Testis (tissue), 3 donors: ENCODE measurements around the gene CSAG1. TPM values are rescaled to one million over a fixed set of nuclear protein-coding genes. Genes with fewer than 3 reads are reported as not detected.
"Not testable (repeated sequence)": the region's sequence is repeated elsewhere in the genome, so short reads cannot be mapped to it uniquely, and the experiment has no call there.

Experiments used
- DNase-seq: peaks from one replicate; pipeline ENCODE4 v3.0.0-alpha.2; 2019
- H3K27ac ChIP-seq, 2 donors: fragments of 200-600 bp; sonication (generic); one replicate each; pipeline ENCODE4 v1.5.1; 2019
- H3K27me3 ChIP-seq: fragments of 200-600 bp; sonication (generic); one replicate; pipeline ENCODE4 v1.5.1; 2019
- H3K36me3 ChIP-seq: fragments of 200-600 bp; sonication (generic); one replicate; pipeline ENCODE4 v1.5.1; 2017; ENCODE audit warnings: low read depth; ENCODE audit errors: missing control alignments
- H3K4me1 ChIP-seq: fragments of 200-600 bp; sonication (generic); one replicate; pipeline ENCODE4 v1.5.1; 2019
- H3K4me3 ChIP-seq, 2 donors: fragments of 200-600 bp; sonication (generic); one replicate each; pipeline ENCODE4 v1.5.1; 2017 to 2019
- H3K9me3 ChIP-seq: fragments of 200-600 bp; sonication (generic); one replicate; pipeline ENCODE4 v1.5.1; 2017
- WGBS, 2 donors: methylation state at CpG; one replicate each; pipeline ENCODE4 v1.1.5; 2018; 5-methylcytosine and 5-hydroxymethylcytosine counted together
- intact Hi-C: fragments of 100-400 bp; cut with DNase I; formaldehyde crosslinking; loops from one replicate; pipeline ENCODE4 v1.15.1; 2023; ENCODE audit warnings: low total_unique reads
- polyA plus RNA-seq: library from polyadenylated mRNA; stranded (reverse); fragments of 350-450 nt; fragmentation: Illumina TruSeq; extraction: RNeasy Lipid Tissue Mini Kit (QIAGEN cat#74804); gene quantifications from one replicate; pipeline ENCODE4 v1.2.3, GENCODE V29; 2014; ENCODE audit warnings: low read depth, low replicate concordance; ENCODE audit not compliant: insufficient read depth
- total RNA-seq, 2 donors: library from RNA; depleted of rRNA; stranded (reverse); fragments of >200 nt; gene quantifications; one replicate each; pipeline ENCODE4 v1.2.3, GENCODE V29; 2016

CSAG1 gene
- total and polyA plus RNA-seq, 3 donors from 2014 or later = 0.50 to 3.3 TPM; not detected in 1

GRCh38 chrX:152713195-152713594, 20.3 kb downstream of the CSAG1 start:
- H3K4me1 ChIP-seq, H3K27me3 ChIP-seq, DNase-seq, H3K27ac ChIP-seq, H3K9me3 ChIP-seq, intact Hi-C loops, H3K4me3 ChIP-seq, H3K36me3 ChIP-seq: not testable (repeated sequence)
- WGBS, 2 donors = no CpG with 5 or more reads among the region's 5 CpGs

DNA sequence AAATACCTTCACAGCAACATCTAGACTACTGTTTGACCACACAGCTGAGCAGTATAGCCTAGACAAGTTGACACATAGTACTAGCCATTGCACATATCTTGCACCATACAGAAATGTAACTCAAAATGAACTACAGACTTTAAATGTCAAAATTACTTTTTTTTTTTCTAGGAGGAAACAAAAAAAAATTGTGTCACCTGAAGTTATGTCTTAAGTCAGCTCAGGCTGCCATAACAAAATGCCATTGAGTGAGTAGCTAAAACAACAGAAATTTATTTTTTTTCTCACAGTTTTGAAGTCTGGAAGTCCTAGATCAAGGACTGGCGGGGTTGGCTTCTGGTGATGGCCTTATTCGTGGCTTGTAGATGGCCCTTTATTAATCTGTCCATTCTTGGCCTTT, 24.3 kb downstream of the CSAG1 start, which contains the start of gene CSAG2:
Gene CSAG2 (minus strand): TSS at position 101 of the 400 bp plus-strand sequence. CDS start 161 bp downstream, outside the sequence.
- H3K27ac ChIP-seq, DNase-seq, H3K36me3 ChIP-seq, H3K4me1 ChIP-seq, H3K27me3 ChIP-seq, H3K4me3 ChIP-seq, intact Hi-C loops, H3K9me3 ChIP-seq: not testable (repeated sequence)
- no CpG with 5 or more reads among the region's 2 CpGs for whole genome bisulfite sequencing, 2 donors

DNA sequence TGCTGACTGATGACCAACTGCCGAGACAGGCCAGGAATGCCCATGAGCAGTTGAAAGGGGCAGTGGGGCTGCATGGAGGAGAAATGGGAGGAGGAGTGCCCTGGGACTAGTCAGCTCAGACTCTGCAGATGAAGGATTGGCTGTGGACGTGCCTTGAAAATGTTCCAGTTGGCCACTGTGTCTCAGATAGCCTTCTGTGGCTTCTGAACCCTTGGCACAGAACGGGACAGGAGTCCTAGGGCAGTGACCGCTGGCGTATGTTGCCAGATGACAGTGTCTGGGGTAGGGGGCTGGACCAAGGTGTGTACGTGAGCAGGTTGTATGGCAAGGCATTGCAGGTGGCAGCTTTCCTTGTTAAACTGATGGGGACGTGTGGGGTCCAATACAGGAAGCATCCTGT, 27.0 kb downstream of the CSAG1 start:
- H3K4me1 ChIP-seq, H3K4me3 ChIP-seq, H3K27ac ChIP-seq, intact Hi-C loops, H3K36me3 ChIP-seq, H3K9me3 ChIP-seq, H3K27me3 ChIP-seq, DNase-seq: not testable (repeated sequence)
- 94% methylated on average over 5 of the region's 7 CpGs; no CpG with 5 or more reads in 1 of the 2 donors for WGBS, 2 donors

DNA sequence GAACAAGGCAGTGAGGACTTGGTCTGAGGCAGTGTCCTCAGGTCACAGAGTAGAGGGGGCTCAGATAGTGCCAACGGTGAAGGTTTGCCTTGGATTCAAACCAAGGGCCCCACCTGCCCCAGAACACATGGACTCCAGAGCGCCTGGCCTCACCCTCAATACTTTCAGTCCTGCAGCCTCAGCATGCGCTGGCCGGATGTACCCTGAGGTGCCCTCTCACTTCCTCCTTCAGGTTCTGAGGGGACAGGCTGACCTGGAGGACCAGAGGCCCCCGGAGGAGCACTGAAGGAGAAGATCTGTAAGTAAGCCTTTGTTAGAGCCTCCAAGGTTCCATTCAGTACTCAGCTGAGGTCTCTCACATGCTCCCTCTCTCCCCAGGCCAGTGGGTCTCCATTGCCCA, 33.1 kb downstream of the CSAG1 start:
- H3K4me1 ChIP-seq, H3K4me3 ChIP-seq, intact Hi-C loops, DNase-seq, H3K27ac ChIP-seq, H3K27me3 ChIP-seq, H3K9me3 ChIP-seq, H3K36me3 ChIP-seq: not testable (repeated sequence)
- WGBS, 2 donors = 100% methylated on average over 3 of the region's 5 CpGs; no CpG with 5 or more reads in 1 of the 2 donors

GRCh38 chrX:152697952-152698931, 35.3 kb downstream of the CSAG1 start, which contains the start of gene MAGEA3:
TSS of gene MAGEA3 (plus strand) at chrX:152698794. CDS start at chrX:152700833, 2,039 bp downstream.
- 75% methylated on average over 5 of the region's 34 CpGs; no CpG with 5 or more reads in 1 of the 2 donors for WGBS, 2 donors
- H3K27me3 ChIP-seq, H3K36me3 ChIP-seq, DNase-seq, H3K4me3 ChIP-seq, H3K4me1 ChIP-seq, intact Hi-C loops, H3K9me3 ChIP-seq, H3K27ac ChIP-seq: not testable (repeated sequence)

DNA sequence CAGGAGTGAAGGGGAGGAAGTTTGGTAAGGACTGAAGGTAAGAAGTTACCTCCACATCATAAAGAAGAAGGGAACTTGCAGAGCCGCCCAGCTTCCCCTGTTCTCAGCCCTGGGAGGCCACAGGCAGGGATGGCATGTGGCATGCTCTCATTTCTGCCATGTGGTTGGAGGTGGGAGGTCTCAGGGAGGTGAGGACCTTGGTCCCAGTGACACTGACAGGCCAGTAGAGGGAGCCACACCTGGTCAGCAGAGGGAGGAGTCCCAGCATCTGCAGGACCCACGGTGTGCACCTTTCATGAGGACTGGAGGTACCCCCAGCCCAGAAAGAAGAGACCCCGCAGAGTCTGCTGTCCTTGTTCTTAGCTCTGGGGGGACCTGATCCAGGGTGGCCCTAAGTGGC, 52.5 kb downstream of the CSAG1 start:
- H3K9me3 ChIP-seq, H3K27me3 ChIP-seq, H3K36me3 ChIP-seq, intact Hi-C loops, H3K4me1 ChIP-seq, H3K4me3 ChIP-seq, H3K27ac ChIP-seq, DNase-seq: not testable (repeated sequence)
- no CpG with 5 or more reads among the region's 3 CpGs for WGBS, 2 donors

Other genes with a start within 250 kb of the CSAG1 start
- gene GABRQ, start 95.8 kb downstream of the CSAG1 start, total RNA-seq = 1 to 10 TPM; 3.5 to 9.6 TPM
- 2.4 TPM for gene GABRQ, start 95.8 kb downstream of the CSAG1 start, polyA plus RNA-seq
- gene MAGEA3, start 34.9 kb downstream of the CSAG1 start, total RNA-seq = 10 to 100 TPM; 16.0 to 16.3 TPM
- 16.1 TPM for gene MAGEA3, start 34.9 kb downstream of the CSAG1 start, polyA plus RNA-seq
- under 1 TPM in 1 of 2 donors, not detected in 1; 0.50 TPM for gene CSAG2, start 24.4 kb downstream of the CSAG1 start, total RNA-seq
- gene CSAG2, start 24.4 kb downstream of the CSAG1 start, polyA plus RNA-seq = not detected
- gene MAGEA2B, start 19.1 kb downstream of the CSAG1 start, total RNA-seq = 1 to 10 TPM; 2.1 to 8.6 TPM
- 4.9 TPM for gene MAGEA2B, start 19.1 kb downstream of the CSAG1 start, polyA plus RNA-seq
- 10 to 100 TPM in 1 of 2 donors, 1 to 10 TPM in 1; 8.9 to 11.4 TPM for gene MAGEA12, start within 50 bp of the CSAG1 start, total RNA-seq
- 5.6 TPM for gene MAGEA12, start within 50 bp of the CSAG1 start, polyA plus RNA-seq
- gene MAGEA2, start 20.1 kb upstream of the CSAG1 start, total RNA-seq = 1 to 10 TPM; 6.1 to 9.2 TPM
- gene MAGEA2, start 20.1 kb upstream of the CSAG1 start, polyA plus RNA-seq = 6.2 TPM
- 1 to 10 TPM; 1.9 to 6.0 TPM for gene CSAG3, start 25.5 kb upstream of the CSAG1 start, total RNA-seq
- 6.0 TPM for gene CSAG3, start 25.5 kb upstream of the CSAG1 start, polyA plus RNA-seq
- gene MAGEA6, start 36.0 kb upstream of the CSAG1 start, total RNA-seq = 10 to 100 TPM; 11.0 to 11.3 TPM
- gene MAGEA6, start 36.0 kb upstream of the CSAG1 start, polyA plus RNA-seq = 13.4 TPM
- gene CETN2, start 97.0 kb upstream of the CSAG1 start, total RNA-seq = 10 to 100 TPM; 27.0 to 32.4 TPM
- gene CETN2, start 97.0 kb upstream of the CSAG1 start, polyA plus RNA-seq = 43.8 TPM
- 10 to 100 TPM; 14.6 to 17.9 TPM for gene NSDHL, start 97.3 kb upstream of the CSAG1 start, total RNA-seq
- 20.0 TPM for gene NSDHL, start 97.3 kb upstream of the CSAG1 start, polyA plus RNA-seq
- gene ZNF185, start 164.3 kb upstream of the CSAG1 start, total RNA-seq = 1 to 10 TPM; 5.9 to 6.9 TPM
- 11.1 TPM for gene ZNF185, start 164.3 kb upstream of the CSAG1 start, polyA plus RNA-seq